GM12864 (cell line): ENCODE measurements around the gene FKTN.

ENCODE experiments used
- DNase-seq: peaks from one replicate; pipeline ENCODE4 v3.0.0-alpha.2; 2011; ENCODE audit warnings: low read depth
- H3K4me3 ChIP-seq: 2 replicates; pipeline ENCODE4 v1.5.1; 2011; ENCODE audit warnings: mild to moderate bottlenecking, low read depth, low read length, control low read depth
- TF ChIP-seq, protein P1 (sequence below): IDR thresholded peaks from 2 replicates; pipeline ENCODE4 v1.5.1; 2011; ENCODE audit warnings: low read depth, mild to moderate bottlenecking, moderate library complexity, low read length, control low read depth, inconsistent platforms; ENCODE audit errors: missing control alignments

The FKTN gene

DNA sequence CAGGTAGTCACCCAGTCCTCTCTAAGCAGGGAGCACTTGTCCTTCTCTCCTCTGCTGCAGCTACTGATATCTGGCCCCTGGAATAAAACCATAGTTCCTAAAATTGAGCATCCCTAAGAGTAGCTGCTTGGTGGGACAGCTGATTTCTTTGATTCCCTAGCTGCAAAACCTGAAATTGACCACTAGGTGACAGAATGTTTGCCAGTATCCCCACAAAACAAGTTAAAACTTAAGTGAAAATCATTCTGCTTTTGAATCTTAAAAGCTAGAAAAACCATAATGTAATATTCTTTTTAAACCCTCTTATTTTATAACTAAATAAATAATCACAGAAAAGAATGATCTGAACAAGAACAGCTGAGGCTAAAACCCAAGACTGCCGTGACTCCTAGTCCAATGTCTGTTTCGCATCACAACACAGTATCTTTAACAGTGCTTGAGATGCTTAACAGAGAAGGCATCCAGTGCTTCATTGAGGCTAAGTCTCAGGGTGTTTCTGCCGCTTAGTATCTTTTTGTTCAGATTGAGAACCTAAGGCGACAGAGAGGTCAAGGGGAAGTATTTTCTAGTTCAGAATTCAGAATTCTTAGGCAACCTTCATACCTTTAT lies 80.0 kb downstream of the FKTN start:
- TF ChIP-seq, protein P1, sequence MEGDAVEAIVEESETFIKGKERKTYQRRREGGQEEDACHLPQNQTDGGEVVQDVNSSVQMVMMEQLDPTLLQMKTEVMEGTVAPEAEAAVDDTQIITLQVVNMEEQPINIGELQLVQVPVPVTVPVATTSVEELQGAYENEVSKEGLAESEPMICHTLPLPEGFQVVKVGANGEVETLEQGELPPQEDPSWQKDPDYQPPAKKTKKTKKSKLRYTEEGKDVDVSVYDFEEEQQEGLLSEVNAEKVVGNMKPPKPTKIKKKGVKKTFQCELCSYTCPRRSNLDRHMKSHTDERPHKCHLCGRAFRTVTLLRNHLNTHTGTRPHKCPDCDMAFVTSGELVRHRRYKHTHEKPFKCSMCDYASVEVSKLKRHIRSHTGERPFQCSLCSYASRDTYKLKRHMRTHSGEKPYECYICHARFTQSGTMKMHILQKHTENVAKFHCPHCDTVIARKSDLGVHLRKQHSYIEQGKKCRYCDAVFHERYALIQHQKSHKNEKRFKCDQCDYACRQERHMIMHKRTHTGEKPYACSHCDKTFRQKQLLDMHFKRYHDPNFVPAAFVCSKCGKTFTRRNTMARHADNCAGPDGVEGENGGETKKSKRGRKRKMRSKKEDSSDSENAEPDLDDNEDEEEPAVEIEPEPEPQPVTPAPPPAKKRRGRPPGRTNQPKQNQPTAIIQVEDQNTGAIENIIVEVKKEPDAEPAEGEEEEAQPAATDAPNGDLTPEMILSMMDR, result peak; percentile 61
- no peak for DNase-seq

DNA sequence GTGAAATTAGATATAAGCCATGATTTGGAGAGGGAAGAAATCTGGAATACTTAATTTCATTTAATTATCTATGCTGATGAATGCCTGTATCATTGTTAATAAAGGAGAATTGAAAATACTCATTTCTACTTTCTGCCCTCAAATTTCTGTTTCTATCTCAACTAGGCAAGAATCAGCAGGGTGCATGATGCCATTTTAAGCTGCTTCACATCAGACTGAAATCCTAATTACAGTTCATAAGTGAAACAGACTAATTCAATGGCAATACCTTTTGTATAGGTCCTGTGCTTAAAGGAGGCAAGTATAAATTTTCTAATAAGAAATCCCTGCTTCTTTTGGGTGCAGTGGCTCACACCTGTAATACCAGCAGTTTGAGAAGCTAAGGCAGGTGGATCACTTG lies 82.0 kb downstream of the FKTN start:
- DNase-seq, result no peak
- H3K4me3 ChIP-seq, result no peak overlapping the region
- TF ChIP-seq, protein P1, result no peak

More for the DNA sequence above, 80.0 kb downstream of the FKTN start:
- no peak overlapping the region for H3K4me3 ChIP-seq

DNA sequence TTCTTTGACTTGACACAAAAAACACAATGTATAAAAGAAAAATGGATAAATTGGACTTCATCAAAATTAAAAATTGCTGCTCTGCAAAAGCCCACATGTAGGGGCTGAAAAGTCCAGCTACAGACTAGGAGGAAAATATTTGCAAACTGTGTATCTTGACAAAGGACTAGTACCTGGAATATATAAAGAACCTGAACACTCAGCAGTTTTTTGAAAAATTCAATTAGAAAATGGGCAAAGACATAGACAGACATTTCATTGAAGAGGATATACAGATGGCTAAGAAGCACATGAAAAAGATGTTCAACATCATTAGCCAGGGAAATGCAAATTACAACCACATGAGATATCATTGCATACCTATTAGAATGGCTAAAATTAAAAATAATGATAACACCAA lies 85.9 kb downstream of the FKTN start:
- H3K4me3 ChIP-seq, result no peak overlapping the region
- TF ChIP-seq, protein P1, result no peak
- no peak for DNase-seq

DNA sequence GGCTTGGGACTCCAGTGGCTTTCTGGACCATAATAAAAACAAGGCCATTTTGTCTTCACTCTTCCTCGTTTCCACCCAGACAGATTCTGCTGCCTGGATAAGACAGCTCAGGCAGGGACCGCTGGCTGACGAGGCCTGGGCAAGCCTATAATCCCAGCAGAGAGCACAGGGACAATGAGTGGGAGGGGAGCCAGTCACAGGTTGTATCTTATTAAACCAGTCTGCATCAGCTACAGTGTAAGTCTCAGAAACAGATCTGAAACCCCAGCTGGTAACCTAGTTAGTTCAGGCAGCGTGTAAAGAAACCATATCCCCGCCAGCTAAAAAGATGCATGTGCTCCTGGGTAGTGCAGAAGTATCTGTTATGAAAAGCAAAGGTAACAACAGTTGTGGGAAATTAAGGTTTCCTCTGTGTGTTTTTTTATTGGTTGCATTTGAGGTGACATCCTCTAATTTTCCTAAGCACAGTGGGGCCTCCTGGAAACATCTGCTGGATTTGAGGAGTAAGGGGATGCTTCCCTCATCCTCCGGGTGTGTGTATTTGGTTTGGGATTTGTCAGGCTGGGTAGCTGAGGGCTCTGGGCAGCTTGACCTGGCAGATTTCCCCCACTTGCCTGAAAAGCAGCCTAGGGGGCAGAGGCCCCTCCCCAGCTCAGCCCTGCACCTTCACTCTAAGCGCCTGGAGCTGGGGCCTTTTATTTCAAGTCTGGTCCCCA lies 89.1 kb downstream of the FKTN start:
- DNase-seq, result no peak

DNA sequence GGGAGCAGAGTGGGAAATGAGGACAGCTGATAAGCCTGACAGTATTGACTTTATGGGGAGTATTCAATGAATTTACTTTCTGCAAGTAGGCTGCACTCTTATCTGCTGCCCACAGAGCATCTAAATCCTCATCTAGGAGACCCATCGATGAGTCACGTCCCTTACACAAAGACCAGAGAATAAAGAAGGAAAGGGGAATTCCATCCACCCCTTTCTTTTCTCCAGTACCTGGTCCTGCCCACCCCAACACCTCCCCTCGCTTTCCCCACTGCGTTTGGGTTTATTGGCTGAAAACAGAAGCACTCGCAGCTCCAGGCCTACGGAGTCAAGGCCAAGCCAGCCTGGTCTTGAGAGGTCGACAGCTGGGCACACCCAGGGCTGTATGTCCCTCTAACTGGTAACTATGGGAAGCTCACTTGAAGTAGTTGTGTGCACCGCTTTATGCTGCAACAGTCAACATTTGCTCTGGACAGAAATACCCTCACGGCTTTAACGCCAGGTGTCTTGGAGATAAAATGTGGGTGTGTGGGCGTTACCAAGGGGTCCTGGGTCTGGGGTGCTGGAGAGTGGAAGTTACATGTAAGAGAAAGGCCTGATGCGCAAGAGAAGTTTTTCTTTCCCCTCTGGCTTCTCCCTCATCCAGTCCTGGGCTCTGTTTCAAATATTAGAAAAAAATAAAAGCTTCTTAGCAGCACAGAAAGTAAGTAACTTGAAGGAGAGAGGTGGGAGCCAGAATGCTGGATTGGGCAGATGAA lies 89.8 kb downstream of the FKTN start:
- no peak overlapping the region for H3K4me3 ChIP-seq
- TF ChIP-seq, protein P1, result no peak
- no peak for DNase-seq

More for the DNA sequence above, 89.1 kb downstream of the FKTN start:
- TF ChIP-seq, protein P1, result no peak
- no peak overlapping the region for H3K4me3 ChIP-seq

DNA sequence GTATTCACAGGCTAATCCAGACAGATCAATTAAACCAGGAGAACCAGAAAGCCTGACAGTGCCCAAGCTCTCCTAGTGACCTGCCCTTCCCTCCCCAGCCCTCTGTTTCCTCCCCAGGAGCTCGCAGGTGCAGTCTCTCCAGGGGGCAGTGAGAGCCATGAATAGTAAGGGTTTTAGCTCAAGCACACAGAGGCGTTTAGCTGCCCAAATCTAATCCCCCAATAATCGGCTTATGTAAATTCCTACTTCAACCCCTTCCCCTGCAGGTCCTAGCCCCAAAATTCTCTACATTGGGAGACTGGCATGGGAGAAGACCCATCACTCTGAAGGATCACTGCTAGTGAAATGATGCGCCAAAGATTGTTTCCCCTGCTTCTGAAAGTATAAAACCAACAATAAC lies 93.9 kb downstream of the FKTN start:
- TF ChIP-seq, protein P1, result no peak
- no peak overlapping the region for H3K4me3 ChIP-seq
- DNase-seq, result no peak
